CD4-positive, alpha-beta T cell treated with Interleukin-17A for 1 hour (primary cell): ENCODE results near the gene RAB37.
A peak's percentile ranks its signal among the peaks of the same experiment; 100 is the strongest.

Experiments
- DNase-seq: peaks from one replicate; pipeline ENCODE4 v3.0.0-alpha.2; 2020

RAB37 gene

GRCh38 chr17:74764751-74765286, 27.8 kb downstream of the RAB37 start:
- no peak for DNase-seq

- no peak for DNase-seq
These were observed 29.4 kb downstream of the RAB37 start for GRCh38 chr17:74766413-74766812.

DNA sequence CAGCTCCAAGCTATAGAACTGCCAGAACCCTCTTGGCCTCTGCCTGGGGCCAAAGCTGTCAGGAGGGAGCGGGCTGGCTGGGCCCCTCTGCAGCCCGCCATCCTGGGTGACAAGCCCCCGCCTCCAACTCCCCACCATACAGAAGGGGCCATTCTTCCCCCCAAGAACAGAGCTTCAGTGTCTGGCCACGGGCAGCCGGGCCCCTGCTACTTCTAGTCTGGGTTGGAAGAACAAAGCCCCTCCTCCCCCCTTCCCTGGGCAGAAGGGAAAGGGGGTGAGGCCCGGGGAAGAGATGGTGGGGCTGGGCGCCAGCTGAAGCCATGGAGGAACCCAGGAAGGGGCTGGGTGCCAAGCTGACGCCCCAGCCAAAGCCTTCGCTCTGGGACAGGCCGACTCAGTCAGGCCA, 30.1 kb downstream of the RAB37 start:
- DNase-seq = no peak

GRCh38 chr17:74768069-74768762, 31.2 kb downstream of the RAB37 start:
- DNase-seq = no peak

DNA sequence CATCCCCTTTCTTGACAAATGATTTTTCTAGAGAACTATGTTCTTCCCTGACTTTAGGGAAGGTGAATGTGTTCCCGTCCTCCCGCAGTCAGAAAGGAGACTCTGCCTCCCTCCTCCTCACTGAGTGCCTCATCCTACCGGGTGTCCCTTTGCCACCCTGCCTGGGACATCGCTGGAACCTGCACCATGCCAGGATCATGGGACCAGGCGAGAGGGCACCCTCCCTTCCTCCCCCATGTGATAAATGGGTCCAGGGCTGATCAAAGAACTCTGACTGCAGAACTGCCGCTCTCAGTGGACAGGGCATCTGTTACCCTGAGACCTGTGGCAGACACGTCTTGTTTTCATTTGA, 31.7 kb downstream of the RAB37 start:
- no peak for DNase-seq

DNA sequence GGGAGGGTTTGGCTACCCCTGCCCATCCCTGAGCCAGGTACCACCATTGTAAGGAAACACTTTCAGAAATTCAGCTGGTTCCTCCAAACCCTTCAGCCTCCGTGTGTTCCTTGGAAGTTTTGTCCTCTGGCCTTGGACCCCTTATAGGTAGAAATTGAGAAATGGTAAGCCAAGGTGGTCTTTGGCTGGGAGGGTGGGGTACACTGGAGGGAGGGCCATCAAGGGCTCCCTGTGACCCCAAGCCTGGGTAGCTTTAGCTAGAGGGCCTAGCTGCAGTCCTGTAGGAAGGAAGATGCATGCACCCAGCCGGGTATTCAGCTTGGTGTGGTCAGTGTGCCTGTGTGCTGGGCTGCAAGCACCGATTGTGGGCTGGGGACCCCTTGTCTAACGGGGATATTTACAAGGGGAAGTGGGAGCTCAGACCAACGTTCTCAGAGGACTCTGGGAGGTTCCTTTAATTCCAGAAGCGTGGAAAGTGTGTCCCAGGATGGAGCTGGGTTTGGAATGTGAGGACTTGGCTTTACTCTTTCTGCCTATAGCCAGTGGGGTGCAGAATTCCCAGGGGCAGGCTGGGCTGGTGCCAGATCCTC, 32.3 kb downstream of the RAB37 start:
- no peak for DNase-seq

- no peak for DNase-seq
These were observed 32.9 kb downstream of the RAB37 start for GRCh38 chr17:74769856-74770497.

- DNase-seq = peak; percentile 82
These were observed 33.7 kb downstream of the RAB37 start for GRCh38 chr17:74770498-74771318.

GRCh38 chr17:74771319-74771914, 34.4 kb downstream of the RAB37 start:
- DNase-seq = no peak

DNA sequence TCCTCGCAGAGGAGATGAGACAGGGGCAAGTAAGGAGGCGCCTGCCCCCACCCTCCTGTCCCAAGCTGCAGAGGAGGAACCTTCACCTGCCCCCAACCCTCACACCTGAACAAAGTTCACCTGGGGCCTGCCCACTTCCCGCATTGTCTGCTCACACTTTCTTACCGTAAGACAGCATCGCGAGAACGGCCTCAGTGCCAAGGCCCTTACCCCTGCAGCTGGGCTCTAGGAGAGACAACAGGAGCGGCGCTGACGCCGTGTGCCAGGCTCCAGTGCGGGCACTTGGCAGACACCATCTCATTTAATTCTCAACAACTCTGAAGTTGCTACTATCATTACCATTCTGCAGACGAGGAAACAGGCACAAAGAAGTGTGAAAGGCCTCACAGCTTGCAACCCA, 35.0 kb downstream of the RAB37 start:
- DNase-seq = no peak

GRCh38 chr17:74773414-74773813, 36.4 kb downstream of the RAB37 start:
- no peak for DNase-seq

- DNase-seq = no peak
These were observed 36.8 kb downstream of the RAB37 start for GRCh38 chr17:74773871-74774286.

DNA sequence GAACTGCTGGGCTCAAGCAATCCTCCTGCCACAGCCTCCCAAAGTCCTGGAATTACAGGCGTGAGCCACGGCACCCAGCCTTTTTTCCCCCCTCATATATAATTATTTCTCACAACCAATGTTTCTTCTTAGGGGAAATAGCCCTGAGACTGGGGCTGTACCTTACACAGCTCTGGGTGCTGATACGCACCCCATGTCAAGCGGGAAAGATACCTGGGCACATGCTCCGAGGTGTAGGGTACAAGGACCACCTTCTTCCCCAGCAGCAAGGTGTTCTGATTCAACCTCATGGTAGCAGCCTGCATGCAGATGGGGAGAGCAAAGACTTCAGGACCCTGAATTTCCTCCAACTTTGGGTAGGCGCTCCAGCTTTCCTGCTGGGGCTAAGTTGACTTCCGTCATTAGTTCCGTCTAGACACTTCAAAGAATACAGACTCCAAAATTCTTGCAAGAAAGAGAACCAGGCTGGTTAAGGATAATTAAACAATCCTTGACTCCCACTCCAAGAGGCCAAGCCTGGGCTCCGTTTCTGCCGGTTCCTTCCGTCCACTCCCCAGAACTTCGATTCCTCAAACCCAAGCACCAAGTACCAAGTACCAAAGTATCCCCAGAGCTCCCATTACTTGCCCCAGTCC, 38.5 kb downstream of the RAB37 start:
- DNase-seq = no peak

DNA sequence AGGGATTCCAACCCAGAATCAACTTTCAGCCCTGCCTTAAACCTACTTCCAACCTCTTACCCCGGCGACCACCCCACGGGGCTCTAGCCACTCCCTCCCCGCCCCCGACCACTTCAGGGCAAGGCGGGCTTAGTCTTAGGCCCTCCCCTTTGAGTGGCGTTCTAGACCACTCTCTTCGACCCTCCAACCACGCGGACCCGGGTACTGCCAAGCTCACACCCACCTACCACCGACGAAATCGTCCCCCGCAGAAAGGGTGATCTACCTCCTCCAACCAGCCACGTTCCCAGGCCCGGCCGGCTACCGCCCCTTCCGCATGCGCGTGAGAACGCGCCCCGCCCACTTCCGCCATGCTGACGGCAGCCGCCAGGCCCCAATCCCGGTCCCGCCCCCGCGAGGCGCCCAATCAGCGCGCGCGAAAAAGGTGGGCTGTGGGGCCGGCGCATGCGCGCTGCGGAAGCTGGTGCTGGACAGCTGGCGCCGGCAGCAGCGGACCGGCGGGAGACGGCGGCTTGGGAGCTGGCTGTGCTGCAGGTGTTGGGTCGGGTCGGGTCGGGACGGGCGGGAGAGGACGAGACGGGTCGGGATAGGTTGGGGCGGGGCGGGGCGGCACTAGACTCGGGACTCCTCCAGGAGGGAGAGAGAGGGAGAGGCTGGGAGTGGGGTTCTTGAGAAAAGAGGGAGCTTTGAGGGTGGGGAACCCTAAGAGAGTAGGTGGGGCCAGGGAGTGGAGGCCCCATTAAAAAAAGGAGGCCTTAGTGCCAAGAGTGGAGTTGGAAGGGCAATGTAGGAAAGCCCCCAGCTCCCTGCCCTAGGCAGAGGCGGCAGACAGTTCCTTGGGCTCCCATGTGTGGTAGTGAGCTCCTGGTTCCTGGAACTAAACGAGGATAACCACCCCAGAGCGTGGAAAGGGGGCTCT, 39.2 kb downstream of the RAB37 start, which contains the start of gene NAT9:
Gene NAT9, minus strand, starts transcription at position 302 of the 919 bp plus-strand sequence. CDS start 647 bp downstream, outside the sequence.
- peak; percentile 97 for DNase-seq

DNA sequence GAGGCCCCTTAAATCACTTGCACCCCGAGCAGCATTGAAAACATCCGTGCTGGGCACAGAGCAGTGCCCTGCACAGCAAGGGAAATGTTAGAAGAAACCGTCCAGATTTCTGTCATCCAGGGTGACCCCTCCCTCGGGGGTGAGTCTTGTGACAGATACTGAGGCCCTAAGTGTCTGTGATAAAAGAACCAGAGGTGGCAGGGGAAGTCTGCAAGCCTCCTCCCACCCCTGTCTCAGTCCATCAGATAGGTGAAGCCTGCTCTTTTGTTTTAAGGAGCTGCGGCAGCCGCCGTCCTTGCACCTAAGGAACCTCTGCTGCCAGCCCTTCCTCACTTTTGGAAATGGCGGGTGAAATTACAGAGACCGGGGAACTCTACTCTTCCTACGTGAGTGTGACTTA, 39.9 kb downstream of the RAB37 start:
- no peak for DNase-seq

DNA sequence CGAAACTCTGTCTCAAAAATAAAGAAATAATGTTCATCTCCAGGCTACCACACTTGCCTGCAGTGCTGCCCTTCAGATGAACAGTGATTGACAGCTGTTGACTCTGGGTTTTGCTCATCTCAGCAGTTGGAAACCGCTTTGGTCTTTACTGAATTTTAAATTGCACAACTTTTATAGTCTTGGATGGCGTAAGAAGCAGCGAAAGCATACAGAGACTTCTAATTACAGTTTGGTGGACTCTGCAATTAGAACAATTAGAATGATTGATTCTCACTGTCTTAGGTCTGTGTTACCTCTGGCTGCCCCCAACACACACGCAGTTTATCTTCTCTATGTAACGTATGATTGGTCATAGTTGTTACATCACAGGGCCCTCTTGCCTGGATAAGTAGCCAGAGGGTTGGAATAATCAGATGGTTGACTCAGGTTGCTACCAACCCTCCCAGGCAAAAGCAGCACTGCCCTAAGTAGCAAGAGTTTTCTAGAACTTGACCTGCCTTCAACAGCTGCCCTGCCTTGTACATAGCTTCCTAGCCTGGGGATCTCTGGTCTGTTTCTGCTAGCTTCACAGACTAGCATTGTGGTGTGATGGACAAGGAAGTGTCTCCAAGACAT, 41.0 kb downstream of the RAB37 start:
- no peak for DNase-seq

DNA sequence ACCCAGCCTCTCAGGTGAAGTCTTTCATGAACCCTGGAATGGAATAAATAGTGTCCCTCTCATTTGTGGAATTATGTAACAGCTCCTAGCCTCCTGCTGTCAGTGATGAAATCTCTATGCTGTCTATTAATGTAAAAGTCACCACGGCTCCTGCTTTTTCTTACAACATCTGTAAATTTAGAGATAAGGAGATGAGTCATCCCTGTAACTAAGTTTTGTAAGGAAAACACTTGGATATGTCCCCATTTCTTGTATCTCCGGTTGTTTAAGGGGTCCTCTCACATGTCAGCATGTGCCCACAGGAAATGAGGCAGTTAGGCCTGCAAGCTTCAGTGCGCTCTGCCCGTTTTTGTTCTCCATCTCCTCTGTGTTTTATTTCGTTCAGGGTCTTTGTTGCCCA, 41.9 kb downstream of the RAB37 start:
- no peak for DNase-seq

GRCh38 chr17:74779501-74779900, 42.4 kb downstream of the RAB37 start:
- no peak for DNase-seq

DNA sequence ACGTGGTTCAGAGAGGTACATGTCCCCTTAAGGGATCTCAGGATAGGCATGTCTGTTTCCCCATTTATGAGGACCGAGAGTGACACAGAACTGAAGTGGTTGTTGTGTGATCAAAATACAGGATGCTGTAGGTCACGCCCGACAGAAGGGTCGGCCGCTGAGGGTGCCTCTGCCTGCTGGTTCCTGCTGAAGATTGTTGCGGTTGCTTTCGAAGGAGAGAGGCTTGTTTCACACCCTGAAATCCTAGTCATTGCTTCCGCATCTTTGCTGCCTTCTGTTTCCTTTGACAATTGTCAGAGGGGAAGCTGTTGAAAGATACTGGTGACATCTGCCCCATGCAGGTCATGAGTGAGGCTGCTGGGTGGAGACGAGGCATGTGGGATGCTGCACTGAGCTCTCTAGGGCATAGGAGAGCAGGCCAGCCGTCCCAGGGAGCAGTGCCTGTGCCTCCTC, 42.9 kb downstream of the RAB37 start:
- peak; percentile 77 for DNase-seq

DNA sequence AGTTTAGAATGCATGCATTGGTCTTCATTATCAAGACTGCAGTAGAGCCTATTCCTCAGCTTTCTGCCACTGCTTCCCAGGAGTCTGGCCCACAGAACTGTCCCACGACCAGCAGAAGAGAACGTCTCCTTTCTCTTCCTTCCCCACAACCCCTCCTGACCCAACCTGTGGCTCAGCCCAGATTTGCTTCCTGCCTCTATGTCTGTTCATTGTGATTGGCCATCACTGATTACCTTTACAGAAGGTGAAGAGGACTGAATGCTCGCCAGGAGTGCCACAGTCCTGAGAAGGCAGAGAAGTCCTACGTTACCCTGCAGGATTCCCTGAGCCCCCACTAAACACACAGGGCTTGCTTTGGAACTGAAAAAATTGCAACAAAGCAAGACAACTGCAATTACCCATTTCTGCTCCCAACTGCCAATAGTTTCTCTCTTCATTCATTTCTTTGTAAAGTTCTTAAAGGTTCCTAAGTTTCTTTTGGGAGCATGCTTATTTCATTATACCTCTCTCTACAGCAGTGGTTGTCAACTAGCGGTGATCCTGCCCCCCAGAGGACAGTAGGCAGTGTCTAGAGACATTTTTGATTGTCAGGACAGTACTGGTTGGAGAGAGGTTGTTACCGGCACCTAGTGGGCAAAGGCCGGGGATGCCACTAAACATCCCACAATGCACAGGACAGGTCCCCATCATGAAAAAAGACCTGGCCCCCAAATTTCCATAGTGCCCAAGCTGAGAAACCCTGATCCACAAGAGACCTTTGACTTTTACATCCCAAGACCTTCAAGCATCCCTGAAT, 43.6 kb downstream of the RAB37 start:
- DNase-seq = peak; percentile 58
